ENCODE data around the gene NPAS2.

The NPAS2 gene

GRCh38 chr2:100907832-100908231, 87.9 kb downstream of the NPAS2 start:
- DNase-seq (ENCODE audit: low spot score) = no peak

GRCh38 chr2:100909534-100910081, 89.7 kb downstream of the NPAS2 start:
- no peak for DNase-seq (ENCODE audit: low spot score)

- DNase-seq (ENCODE audit: low spot score) = no peak
Measured at GRCh38 chr2:100910111-100910510, 90.2 kb downstream of the NPAS2 start.

- DNase-seq (ENCODE audit: low spot score) = no peak
Measured at GRCh38 chr2:100919316-100919715, 99.4 kb downstream of the NPAS2 start.

- DNase-seq (ENCODE audit: low spot score) = no peak
Measured at GRCh38 chr2:100921685-100922161, 101.8 kb downstream of the NPAS2 start.

GRCh38 chr2:100923461-100924060, 103.6 kb downstream of the NPAS2 start:
- DNase-seq (ENCODE audit: low spot score) = no peak

- DNase-seq (ENCODE audit: low spot score) = no peak
Measured at GRCh38 chr2:100924122-100924519, 104.2 kb downstream of the NPAS2 start.

GRCh38 chr2:100924520-100925451, 104.8 kb downstream of the NPAS2 start:
- DNase-seq (ENCODE audit: low spot score) = no peak

GRCh38 chr2:100928235-100928634, 108.3 kb downstream of the NPAS2 start:
- DNase-seq (ENCODE audit: low spot score) = no peak

GRCh38 chr2:100929147-100929546, 109.2 kb downstream of the NPAS2 start:
- no peak for DNase-seq (ENCODE audit: low spot score)

- no peak for DNase-seq (ENCODE audit: low spot score)
Measured at GRCh38 chr2:100934504-100935371, 114.8 kb downstream of the NPAS2 start.

GRCh38 chr2:100935372-100935752, 115.4 kb downstream of the NPAS2 start:
- DNase-seq (ENCODE audit: low spot score) = no peak

- DNase-seq (ENCODE audit: low spot score) = no peak
Measured at GRCh38 chr2:100936070-100936741, 116.3 kb downstream of the NPAS2 start.

GRCh38 chr2:100936972-100937542, 117.1 kb downstream of the NPAS2 start:
- DNase-seq (ENCODE audit: low spot score) = no peak

GRCh38 chr2:100938031-100939026, 118.4 kb downstream of the NPAS2 start:
- no peak for DNase-seq (ENCODE audit: low spot score)

GRCh38 chr2:100939445-100939844, 119.5 kb downstream of the NPAS2 start:
- no peak for DNase-seq (ENCODE audit: low spot score)

- DNase-seq (ENCODE audit: low spot score) = no peak
Measured at GRCh38 chr2:100940240-100940639, 120.3 kb downstream of the NPAS2 start.

GRCh38 chr2:100940766-100941645, 121.1 kb downstream of the NPAS2 start:
- no peak for DNase-seq (ENCODE audit: low spot score)

All from HuH-7.5 (cell line).